Dermis blood vessel endothelial cell (primary cell): ENCODE measurements around the gene SNAPC4. TPM values are rescaled to one million over a fixed set of nuclear protein-coding genes. Genes with fewer than 3 reads are reported as not detected.

Experiments
- DNase-seq: peaks from one replicate; pipeline ENCODE4 v3.0.0; 2010
- total RNA-seq: library from RNA; depleted of rRNA; stranded (reverse); fragments of >200 nt; gene quantifications from 2 replicates; pipeline ENCODE4 v1.2.3, GENCODE V29; 2014

Gene SNAPC4
- total RNA-seq, 1 donor from 2014 or later, result 10.2 TPM

GRCh38 chr9:136387217-136387616 is 12.8 kb downstream of the SNAPC4 start:
- DNase-seq, result no peak

- DNase-seq, result no peak
Measured at GRCh38 chr9:136386018-136386417, 14.0 kb downstream of the SNAPC4 start.

GRCh38 chr9:136385015-136385414 is 15.0 kb downstream of the SNAPC4 start:
- DNase-seq, result no peak

GRCh38 chr9:136383436-136383835 is 16.5 kb downstream of the SNAPC4 start:
- no peak for DNase-seq

- no peak for DNase-seq
Measured at GRCh38 chr9:136381966-136382513, 17.9 kb downstream of the SNAPC4 start.

GRCh38 chr9:136381311-136381710 is 18.7 kb downstream of the SNAPC4 start:
- no peak for DNase-seq

- no peak for DNase-seq
Measured at GRCh38 chr9:136380381-136380780, 19.6 kb downstream of the SNAPC4 start.

GRCh38 chr9:136379891-136380290 is 20.1 kb downstream of the SNAPC4 start:
- DNase-seq, result no peak

- DNase-seq, result no peak
Measured at GRCh38 chr9:136379401-136379800, 20.6 kb downstream of the SNAPC4 start.

GRCh38 chr9:136379003-136379287 is 21.0 kb downstream of the SNAPC4 start:
- no peak for DNase-seq

GRCh38 chr9:136378170-136379002 is 21.6 kb downstream of the SNAPC4 start:
- DNase-seq, result no peak

GRCh38 chr9:136377341-136378169 is 22.4 kb downstream of the SNAPC4 start:
- DNase-seq, result no peak

GRCh38 chr9:136376457-136376856 is 23.5 kb downstream of the SNAPC4 start:
- DNase-seq, result no peak

GRCh38 chr9:136375096-136375495 is 24.9 kb downstream of the SNAPC4 start:
- DNase-seq, result no peak

- no peak for DNase-seq
Measured at GRCh38 chr9:136374183-136374575, 25.8 kb downstream of the SNAPC4 start.

GRCh38 chr9:136373300-136374182 is 26.4 kb downstream of the SNAPC4 start, which contains the start of gene CARD9:
Gene CARD9, minus strand, starts transcription at chr9:136373669. Its CDS starts 1,591 bp downstream, at chr9:136372078.
- no peak for DNase-seq

- peak; percentile 35 for DNase-seq
Measured at GRCh38 chr9:136372561-136373299, 27.2 kb downstream of the SNAPC4 start.

GRCh38 chr9:136372006-136372405 is 28.0 kb downstream of the SNAPC4 start:
- DNase-seq, result no peak

- DNase-seq, result no peak
Measured at GRCh38 chr9:136371533-136371880, 28.5 kb downstream of the SNAPC4 start.

GRCh38 chr9:136370687-136371532 is 29.1 kb downstream of the SNAPC4 start:
- no peak for DNase-seq

- no peak for DNase-seq
Measured at GRCh38 chr9:136370037-136370436, 29.9 kb downstream of the SNAPC4 start.
